OCI-LY1 (cell line): ENCODE measurements around the gene NOX3.

Experiments used
- CTCF ChIP-seq: fragments of 200-600 bp; sonication (generic), shearing (Covaris generic); IDR thresholded peaks from 2 replicates; pipeline ENCODE4 v1.5.1; 2017; ENCODE audit warnings: mild to moderate bottlenecking, antibody characterized with exemption, low read length, moderate library complexity, mixed read lengths
- EZH2 ChIP-seq: fragments of 200-600 bp; sonication (generic), shearing (Covaris generic); IDR thresholded peaks from 2 replicates; pipeline ENCODE4 v1.8.0; 2017; ENCODE audit warnings: borderline replicate concordance, mixed run types, mild to moderate bottlenecking, antibody characterized with exemption, low read length, moderate library complexity, mixed read lengths

GRCh38 chr6:155406801-155407200 is 48.8 kb downstream of the NOX3 start:
- TF ChIP-seq CTCF (no peak), EZH2 (no peak)
